Stimulated activated naive CD8-positive, alpha-beta T cell treated with anti-CD3 and anti-CD28 coated beads, Interleukin-15, Interleukin-2, amounts not matched to agents 100 U/mL and 50 U/mL, for 24 hours (primary cell): ENCODE data around the gene ADGRV1.
"Not testable (repeated sequence)": the region's sequence is repeated elsewhere in the genome, so short reads cannot be mapped to it uniquely, and the experiment has no call there.

ENCODE experiments used
- ATAC-seq: fragments of 150-1000 bp; cut with Tn5 transposase; one replicate; pipeline ENCODE4 v1.10.0; 2021
- DNase-seq: peaks from one replicate; pipeline ENCODE4 v3.0.0; 2021

Gene ADGRV1

DNA sequence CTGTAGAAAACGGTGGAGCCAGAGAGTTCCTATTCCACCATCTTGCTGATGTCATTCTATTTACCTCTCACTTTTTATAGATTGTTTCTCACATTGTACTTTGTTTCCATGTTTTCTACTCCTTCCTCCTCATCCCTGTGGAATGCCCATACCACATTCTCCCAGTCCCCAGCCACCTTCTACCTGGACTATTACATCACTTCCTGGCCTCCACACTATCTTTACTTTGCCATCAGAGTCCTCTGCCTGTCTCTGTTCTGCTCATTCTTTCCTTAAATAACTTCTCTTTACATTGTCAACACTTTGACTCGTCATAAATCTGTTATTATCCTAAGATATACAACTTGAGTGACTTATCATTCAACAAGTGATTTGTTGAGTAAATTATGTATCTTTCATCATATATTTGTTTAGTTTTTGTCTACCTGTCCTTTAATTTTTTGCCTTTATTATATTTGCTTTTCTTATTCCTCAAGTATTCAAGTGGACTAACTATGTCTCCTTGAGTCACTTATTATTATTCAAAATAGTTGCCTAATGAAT, 182.5 kb downstream of the ADGRV1 start:
- ATAC-seq (no peak), DNase-seq (no peak)

DNA sequence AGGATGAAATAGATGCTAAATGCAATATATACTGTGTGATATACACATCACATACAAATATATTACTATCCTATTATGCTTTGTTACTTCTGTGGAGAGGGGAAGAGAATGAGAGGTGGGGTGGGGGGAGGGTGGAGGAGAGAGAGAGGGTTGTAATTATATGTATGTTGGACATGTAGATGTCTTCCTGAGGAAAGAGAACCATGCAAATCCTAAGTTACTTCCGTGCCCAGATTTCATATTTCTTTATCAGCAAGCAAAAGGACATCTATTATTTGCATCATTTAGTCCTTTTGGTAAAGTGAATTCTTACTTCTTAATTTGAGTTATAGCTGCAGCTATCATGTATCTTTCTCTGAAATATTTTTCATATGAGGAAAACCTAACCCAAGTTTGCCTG, 187.5 kb downstream of the ADGRV1 start:
- no peak for DNase-seq
- no peak for ATAC-seq

DNA sequence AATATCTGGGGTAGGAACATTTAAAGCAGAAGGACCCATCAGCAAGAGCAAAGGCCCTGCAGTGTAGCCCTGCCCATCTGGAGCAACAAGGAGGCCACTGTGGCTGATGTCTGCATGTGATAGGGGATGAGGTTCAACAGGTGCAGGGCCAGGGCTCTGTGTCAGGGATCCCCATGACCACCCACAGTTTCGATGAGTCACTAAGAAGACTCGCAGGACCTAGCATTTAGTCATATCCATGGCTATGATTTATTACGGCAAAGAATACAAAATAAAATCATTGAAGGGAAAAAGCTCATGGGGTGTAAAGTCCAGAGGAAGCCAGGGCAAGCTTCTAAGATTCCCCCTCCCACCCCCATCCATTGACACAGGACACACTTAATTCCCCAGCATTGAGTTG, 188.6 kb downstream of the ADGRV1 start:
- ATAC-seq = no peak
- no peak for DNase-seq

DNA sequence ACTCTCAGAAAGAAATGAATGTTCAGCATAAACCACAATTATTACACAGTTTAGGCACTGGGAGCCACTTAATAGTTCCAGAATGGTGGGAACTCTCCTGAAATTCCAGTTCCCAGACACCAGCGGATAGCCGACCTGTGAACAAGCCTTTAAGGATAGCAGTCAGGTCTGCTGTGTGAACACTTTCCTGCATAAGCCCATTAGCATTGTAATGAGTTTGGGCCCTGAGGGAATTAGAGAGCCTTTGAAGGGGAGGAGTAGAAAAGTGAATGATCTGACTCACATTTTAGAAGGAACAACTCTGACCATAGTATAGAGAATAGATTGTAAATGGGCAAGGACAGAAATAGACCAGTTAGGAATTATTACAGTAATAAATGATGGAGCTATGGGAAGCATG, 189.1 kb downstream of the ADGRV1 start:
- DNase-seq (no peak), ATAC-seq (no peak)

DNA sequence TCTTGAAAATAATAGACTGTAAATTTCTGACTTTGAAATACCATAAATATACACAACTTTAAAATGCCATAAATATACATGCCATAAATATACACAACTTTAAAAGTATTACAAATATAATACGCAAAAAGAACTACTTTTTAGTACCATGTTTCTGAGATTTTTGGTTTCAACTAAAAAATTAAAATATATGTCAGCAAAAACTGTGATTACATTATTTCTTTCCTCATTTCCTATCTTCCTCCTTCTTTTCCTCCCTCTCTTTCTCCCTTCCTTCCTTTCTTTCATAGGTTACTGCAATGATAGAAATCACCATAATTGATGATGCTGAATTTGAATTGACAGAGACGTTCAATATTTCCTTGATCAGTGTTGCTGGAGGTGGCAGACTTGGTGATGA, 200.5 kb downstream of the ADGRV1 start:
- ATAC-seq = no peak
- no peak for DNase-seq

DNA sequence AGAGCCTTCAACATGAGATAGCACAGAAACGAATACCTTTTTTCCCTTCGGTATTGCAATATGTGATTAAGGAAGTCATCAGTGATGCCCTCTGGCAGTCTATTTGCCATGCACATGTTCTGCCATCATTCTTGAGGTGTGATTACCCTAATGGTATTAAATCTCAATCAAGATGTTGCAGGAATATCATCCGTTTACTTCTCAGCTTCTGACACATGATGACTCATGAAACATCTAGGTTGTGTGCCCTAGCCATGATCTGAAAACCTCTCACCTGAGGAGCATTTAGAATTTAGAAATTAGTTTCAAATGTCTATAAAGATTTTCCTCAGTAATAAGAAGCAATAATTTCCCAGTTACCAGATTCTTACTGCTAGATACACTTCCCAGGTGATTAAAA, 209.1 kb downstream of the ADGRV1 start:
- ATAC-seq = no peak
- no peak for DNase-seq

DNA sequence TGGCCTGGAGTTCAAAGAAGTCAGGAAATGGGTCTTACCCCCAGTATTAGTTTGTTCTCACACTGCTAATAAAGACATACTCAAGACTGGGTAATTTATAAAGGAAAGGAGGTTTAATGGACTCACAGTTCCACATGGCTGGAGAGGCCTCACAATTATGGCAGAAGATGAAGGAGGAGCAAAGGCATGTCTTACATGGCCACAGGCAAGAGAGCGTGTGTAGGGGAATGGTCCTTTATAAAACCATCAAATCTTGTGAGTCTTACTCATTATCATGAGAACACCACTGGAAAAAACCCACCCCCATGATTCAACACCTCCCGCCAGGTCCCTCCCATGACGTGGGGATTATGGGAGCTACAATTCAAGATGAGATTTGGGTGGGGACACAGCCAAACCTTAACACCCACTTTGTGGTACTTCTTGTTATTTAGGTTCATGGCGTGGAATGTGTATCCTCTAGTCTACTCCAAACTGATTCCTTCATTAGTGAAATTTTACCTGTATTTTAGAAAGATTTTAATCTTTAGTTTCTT, 211.5 kb downstream of the ADGRV1 start:
- ATAC-seq, DNase-seq: not testable (repeated sequence)

DNA sequence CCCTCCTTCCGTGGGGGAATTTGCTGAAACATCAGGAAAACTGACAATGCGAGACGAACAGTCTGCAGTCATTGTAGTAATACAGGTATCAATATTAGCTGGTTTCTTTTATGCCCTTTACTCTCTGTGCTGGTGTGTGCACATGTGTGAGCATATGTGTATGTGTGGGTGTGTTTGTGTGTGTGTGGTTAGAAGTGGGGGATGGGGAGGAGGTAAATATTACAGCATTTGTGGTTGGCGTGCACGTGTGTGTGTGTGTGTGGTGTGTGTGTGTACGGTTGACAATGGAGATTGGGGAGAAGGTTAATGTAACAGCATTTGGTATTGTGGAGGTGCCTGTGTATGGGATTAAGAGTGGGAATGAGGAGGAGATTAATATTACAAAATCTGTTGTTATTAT, 219.4 kb downstream of the ADGRV1 start:
- DNase-seq (no peak), ATAC-seq (no peak)

DNA sequence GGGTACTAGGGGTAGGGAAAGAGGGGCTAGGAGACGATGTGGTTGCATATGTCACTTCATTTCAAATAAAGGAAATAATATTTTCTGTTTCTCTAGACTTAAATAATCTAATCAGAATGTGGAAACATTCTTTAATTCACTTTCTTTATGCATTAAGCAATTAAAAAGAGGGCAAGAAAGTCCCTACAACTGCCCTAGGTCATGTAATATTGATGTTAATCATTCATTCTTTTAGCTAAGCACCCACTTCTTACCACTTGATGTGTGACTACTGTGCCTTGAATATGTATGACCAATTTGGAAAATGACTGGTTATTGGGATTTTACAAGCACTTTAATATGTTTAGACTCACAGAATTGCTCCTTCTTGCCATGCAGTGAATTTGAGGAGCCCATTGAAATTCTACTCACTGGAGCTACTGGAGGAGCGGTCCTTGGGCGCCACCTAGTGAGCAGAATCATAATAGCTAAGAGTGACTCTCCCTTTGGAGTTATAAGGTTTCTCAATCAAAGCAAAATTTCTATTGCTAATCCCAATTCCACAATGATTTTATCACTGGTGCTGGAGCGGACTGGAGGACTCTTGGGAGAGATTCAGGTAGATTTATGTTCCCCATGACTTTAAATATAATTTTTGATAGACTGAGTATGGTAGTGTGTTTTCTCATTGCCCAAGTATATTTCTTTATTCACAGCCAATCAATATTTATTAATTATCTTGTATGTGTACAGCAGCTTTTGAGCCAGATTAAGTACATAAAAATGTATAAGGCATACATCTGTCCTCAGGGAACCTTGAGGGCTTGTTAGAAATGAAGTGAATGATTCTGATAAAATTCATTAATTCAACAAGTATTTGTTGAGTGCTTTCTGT, 225.1 kb downstream of the ADGRV1 start:
- DNase-seq = peak; percentile 74
- ATAC-seq = peak; percentile 77

DNA sequence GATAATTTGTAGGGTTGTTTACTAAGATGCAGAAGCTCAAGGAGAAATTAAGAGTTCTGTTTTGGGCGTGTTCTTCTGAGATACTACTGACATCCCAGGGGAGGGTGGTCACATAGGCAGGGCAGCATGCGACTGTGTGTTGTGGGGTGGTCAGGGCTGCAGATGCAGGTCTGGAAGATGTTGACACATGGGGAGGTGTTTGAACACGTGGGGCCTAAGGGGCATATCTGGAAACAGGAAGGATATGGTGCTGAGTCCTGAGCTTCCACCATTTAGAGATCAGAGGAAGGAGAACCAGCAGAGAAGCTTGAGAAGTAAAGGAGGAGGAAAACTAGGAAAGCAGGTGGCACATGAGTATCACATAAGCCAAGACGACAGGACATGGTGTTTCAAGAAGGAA, 228.2 kb downstream of the ADGRV1 start:
- DNase-seq = no peak
- no peak for ATAC-seq

DNA sequence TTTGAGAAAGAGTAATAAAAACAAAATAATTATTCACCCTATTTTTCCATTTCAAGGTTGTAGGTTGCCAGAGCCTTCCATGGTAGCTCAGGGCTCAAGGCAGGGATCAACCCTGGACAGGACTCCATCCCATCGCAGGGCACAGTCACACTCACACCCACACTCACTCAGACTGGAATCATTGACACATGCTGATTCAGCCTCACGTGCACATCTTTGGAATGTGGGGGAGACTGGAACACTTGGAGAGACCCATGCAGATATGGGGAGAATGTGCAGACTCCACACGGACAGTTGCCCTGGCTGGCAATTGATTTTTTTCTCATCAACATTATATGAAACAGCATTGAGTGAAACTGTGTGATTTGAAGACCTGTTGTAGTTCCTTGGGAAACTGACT, 234.1 kb downstream of the ADGRV1 start:
- no peak for DNase-seq
- no peak for ATAC-seq

DNA sequence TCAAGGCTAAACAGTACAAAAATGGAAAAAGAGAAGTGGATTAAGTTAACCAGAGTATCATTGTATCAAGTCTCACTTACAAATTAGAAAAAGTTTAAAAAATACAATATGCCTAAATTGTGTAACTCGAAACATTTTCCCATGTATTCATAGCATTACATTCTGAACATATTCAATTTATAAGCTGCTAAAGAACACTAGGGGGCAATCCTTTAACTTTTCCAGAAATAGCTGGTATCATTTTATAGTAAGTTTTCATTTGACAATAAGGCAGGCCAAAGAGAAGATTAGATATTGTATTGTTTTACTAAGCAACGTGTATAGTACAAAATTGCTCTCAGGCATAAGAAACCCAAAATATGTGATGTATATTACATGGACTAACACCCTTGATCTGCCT, 234.6 kb downstream of the ADGRV1 start:
- ATAC-seq (no peak), DNase-seq (no peak)

DNA sequence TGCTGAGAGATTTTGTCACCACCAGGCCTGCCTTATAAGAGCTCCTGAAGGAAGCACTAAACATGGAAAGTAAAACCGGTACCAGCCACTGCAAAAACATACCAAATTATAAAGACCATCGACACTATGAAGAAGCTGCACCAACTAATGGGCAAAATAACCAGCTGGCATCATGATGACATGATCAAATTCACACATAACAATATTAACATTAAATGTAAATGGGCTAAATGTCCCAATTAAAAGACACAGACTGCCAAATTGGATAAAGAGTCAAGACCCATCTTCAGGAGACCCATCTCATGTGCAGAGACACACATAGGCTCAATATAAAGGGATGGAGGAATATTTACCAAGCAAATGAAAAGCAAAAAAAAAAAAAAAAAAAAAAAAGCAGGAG, 238.3 kb downstream of the ADGRV1 start:
- not testable (repeated sequence) for ATAC-seq, DNase-seq

DNA sequence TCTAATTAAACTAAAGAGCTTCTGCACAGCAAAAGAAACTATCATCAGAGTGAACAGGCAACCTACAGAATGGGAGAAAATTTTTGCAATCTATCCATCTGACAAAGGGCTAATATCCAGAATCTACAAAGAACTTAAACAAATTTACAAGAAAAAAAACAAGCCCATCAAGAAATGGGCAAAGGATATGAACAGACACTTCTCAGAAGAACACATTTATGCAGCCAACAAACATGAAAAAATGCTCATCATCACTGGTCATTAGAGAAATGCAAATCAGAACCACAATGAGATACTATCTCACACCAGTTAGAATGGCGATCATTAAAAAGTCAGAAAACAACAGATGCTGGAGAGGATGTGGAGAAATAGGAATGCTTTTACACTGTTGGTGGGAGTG, 241.5 kb downstream of the ADGRV1 start:
- ATAC-seq, DNase-seq: not testable (repeated sequence)

DNA sequence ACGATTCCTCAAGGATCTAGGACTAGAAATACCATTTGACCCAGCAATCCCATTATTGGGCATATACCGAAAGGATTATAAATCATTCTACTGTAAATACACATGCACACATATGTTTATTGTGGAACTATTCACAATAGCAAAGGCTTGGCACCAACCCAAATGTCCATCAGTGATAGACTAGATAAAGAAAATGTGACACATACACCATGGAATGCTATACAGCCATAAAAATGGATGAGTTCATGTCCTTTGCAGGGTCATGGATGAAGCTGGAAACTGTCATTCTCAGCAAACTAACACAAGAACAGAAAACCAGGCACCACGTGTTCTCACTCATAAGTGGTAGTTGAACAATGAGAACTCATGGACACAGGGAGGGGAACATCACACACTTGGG, 241.9 kb downstream of the ADGRV1 start:
- ATAC-seq, DNase-seq: not testable (repeated sequence)

DNA sequence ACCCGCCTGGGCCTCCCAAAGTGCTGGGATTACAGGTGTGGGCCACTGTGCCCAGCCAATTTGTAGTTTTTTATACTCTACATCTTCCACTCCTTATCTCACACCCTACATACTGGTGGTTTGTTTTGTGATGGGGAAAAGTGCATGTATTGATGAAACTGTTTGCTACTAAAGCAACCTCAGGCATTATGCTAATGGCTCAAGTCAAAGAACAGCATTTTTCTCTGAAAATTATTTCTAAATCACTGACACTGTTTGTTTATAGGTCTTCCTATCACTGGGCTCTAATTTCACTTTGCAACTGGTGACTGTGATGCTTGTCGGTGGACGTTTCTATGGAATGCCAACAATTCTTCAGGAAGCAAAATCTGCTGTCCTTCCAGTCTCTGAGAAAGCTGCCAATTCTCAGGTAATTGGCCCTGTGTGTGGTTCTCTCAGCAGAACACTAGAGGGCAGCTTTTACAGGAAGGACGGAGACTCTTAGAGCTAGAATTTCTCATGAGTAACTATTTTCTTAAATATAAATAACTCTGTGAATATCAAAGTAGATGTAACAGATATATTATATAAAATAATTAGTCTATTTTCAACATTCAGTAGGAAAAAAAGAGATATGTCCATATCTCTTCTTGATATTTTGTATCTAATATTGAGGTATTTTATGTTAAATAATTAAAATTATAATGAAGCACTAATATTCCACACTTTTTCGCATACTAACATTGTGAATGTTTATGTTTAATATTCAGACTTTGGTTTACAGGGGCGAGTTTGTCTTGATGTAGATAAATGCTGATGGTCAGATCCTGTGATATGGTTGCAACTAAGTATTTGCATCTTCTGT, 244.1 kb downstream of the ADGRV1 start:
- DNase-seq (no peak), ATAC-seq (no peak)

DNA sequence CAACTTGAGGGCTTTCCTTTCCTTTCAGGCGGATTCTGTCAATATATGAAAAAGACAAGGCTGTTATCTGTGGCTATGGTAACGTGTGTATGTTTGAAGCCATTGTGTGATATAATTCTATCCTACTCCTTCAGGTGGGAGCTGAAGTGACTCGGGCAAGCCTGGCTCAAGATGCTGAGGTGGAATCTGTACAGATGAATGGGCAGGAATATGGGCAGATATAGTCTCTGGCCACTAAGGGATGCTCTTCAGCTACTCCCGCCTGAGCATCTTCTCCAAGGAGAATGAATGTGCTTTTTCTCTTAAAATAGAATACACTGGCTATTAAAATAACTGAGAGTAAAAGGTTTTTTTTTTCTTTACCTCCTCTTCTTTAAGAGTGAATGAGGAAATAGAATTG, 244.8 kb downstream of the ADGRV1 start:
- DNase-seq = no peak
- ATAC-seq = no peak

DNA sequence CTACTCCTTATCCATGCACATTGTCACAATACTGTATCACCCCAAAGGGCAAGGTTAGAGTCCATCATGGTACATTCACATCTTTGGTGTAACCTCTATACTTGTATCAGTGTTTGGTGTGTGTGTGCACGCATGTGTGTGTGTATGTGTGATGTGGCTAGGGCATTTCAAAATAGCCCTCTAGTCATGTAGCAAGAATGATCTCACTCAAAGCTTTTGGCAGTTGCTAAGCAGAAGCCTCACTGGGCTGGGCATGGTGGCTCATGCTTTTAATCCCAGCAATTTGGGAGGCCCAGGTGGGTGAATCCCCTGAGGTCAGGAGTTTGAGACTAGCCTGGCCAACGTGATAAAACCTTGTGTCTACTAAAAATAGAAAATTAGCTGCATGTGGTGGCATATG, 245.3 kb downstream of the ADGRV1 start:
- no peak for ATAC-seq
- DNase-seq = no peak

DNA sequence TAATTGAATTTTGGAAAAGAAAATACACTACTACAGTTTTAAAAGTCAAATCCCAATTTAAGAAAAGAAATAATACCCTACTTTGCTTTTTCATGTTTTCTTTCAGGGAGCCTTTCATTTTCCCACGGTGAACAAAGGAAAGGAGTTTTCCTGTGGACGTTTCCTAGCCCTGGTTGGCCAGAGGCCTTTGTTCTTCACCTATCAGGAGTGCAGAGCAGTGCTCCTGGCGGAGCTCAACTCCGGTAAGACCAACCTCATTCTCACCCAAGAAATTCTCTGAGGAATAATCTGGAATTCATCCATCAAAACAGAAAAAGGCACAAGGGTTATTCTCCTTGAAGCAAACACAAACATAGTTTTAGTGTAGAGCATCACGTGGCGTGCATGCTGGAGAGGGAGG, 248.9 kb downstream of the ADGRV1 start:
- DNase-seq (no peak), ATAC-seq (no peak)

DNA sequence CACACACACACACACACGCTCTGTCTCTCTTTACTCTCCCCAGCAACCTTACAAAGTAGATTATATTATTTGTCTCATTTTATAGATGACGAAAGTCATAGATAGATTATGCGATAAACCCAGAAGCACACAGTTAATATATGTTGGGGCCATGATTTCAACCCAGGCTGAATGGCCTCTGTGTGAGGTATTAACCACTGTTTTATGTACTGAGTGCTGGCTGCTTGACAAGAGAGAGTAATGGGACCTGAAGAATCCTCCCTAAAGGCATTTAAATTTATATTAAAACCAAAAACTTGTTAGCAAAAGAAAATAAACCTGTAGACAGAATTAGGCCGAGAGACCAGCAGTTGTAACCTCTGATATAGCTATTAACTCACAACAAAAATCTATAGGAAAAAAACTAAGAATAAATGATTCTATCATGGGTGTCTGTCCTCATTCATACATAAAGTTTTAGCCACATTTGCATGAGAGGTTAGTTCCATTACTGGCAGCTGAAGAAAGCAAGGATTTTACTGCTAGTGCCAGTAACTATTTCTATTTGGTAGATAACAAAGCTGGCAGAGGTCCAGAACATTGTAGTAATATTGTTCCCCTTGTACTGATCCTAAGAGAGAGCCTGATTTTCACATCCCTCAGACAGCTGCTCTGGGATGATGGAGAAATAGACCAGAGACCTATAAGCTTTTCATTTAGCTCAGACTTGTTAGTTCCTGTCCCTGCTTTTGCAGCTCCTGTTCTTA, 250.9 kb downstream of the ADGRV1 start:
- ATAC-seq (no peak), DNase-seq (no peak)

DNA sequence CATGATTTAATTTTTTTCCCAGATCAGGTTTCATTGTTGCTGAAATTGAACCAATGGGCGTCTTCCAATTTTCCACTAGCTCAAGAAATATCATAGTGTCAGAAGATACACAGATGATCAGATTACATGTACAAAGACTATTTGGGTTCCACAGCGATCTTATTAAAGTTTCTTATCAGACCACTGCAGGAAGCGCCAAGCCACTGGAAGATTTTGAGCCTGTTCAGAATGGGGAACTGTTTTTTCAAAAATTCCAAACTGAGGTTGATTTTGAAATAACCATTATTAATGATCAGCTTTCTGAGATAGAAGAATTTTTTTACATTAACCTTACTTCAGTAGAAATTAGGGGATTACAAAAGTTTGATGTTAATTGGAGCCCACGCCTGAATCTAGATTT, 251.6 kb downstream of the ADGRV1 start:
- DNase-seq (no peak), ATAC-seq (no peak)

DNA sequence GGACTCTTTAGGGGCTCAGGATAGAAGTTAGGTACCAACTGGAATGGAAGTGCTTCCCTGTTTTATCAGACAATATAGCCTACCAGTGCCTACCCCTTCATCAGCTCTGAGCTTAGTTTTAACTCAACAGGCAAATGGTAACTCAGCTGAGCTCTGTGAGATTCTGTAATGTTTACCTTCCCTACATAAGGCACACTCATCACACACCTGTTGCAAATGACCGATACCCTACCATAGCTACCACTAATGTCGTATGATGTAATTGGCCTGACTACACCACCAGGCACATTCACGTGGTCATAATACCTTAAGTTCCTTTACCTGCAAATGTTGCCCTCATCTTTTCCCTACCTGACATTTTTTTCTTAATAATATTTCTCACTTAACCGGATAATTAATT, 254.8 kb downstream of the ADGRV1 start:
- DNase-seq = no peak
- no peak for ATAC-seq
